Fibroblast of pulmonary artery (primary cell): ENCODE measurements around the gene EXOC6B.

Experiments used
- DNase-seq: peaks from one replicate; pipeline ENCODE4 v3.0.0-alpha.2; 2010; ENCODE audit warnings: low read depth
- H3K4me3 ChIP-seq: replicated peaks from 2 replicates; pipeline ENCODE4 v1.5.1; 2011; ENCODE audit warnings: low read depth, mild to moderate bottlenecking, control low read depth, low read length, moderate library complexity
- TF ChIP-seq, protein P1 (sequence below): IDR thresholded peaks from 2 replicates; pipeline ENCODE4 v1.5.1; 2011; ENCODE audit warnings: mild to moderate bottlenecking, control low read depth, low read length, inconsistent platforms; ENCODE audit errors: missing control alignments

Gene EXOC6B

GRCh38 chr2:72757177-72757775, 68.6 kb downstream of the EXOC6B start:
- H3K4me3 ChIP-seq: no peak overlapping the region
- TF ChIP-seq, protein P1, sequence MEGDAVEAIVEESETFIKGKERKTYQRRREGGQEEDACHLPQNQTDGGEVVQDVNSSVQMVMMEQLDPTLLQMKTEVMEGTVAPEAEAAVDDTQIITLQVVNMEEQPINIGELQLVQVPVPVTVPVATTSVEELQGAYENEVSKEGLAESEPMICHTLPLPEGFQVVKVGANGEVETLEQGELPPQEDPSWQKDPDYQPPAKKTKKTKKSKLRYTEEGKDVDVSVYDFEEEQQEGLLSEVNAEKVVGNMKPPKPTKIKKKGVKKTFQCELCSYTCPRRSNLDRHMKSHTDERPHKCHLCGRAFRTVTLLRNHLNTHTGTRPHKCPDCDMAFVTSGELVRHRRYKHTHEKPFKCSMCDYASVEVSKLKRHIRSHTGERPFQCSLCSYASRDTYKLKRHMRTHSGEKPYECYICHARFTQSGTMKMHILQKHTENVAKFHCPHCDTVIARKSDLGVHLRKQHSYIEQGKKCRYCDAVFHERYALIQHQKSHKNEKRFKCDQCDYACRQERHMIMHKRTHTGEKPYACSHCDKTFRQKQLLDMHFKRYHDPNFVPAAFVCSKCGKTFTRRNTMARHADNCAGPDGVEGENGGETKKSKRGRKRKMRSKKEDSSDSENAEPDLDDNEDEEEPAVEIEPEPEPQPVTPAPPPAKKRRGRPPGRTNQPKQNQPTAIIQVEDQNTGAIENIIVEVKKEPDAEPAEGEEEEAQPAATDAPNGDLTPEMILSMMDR: no peak
- peak; percentile 96 for DNase-seq

- TF ChIP-seq, protein P1: no peak
- peak; percentile 57 for DNase-seq
- H3K4me3 ChIP-seq: no peak overlapping the region
These were observed 70.0 kb downstream of the EXOC6B start for GRCh38 chr2:72755647-72756423.

DNA sequence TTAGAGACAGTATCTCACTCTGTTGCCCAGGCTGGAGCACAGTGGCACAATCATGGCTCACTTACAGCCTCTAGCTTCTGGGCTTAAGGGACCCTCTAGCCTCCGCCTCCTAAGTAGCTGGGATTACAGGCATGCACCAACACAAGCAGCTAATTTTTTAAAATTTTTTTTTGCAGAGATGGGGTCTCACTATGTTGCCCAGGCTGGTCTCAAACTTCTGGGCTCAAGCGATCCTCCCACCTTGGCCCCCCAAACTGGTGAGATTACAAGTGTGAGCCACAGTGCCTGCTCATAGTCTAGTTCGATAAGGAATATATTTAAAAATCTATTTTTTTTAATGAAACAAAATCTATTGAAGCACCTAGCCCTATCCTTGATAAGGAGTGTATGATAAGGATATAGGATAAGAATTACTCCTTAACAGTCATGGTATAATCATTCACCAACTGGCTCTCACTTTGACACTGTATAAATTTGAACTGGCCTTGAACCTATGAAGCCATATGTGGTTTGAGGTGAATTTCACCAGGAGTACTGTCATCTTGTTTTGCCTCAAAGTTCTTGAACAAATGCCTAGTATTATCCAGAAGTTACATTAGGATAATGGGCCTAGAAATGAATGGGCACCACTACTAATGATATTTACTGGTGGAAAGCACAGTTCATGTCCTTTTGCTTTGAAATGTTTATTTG, 71.1 kb downstream of the EXOC6B start:
- H3K4me3 ChIP-seq: no peak overlapping the region
- no peak for DNase-seq
- TF ChIP-seq, protein P1: no peak

GRCh38 chr2:72750977-72751639, 74.7 kb downstream of the EXOC6B start:
- no peak for DNase-seq
- no peak overlapping the region for H3K4me3 ChIP-seq
- TF ChIP-seq, protein P1: no peak

DNA sequence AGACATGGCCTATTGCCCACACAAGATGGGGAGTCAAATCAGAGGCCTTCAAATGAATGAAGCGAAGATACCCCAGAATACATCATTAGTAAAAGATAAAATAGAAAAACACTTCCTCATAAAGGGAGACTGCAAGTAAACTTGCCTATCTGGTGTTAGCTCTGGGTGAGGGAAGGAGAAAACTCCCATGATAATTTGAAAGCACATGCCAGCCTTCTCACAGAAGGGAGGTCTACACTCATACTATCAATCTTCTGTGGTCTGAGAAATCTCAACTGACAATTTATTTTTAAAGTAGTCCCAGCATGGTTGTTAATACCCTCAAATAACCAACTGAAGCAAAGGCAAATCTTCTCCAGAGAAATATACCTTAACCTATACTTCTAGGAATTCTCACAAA, 75.4 kb downstream of the EXOC6B start:
- no peak overlapping the region for H3K4me3 ChIP-seq
- TF ChIP-seq, protein P1: no peak
- no peak for DNase-seq

DNA sequence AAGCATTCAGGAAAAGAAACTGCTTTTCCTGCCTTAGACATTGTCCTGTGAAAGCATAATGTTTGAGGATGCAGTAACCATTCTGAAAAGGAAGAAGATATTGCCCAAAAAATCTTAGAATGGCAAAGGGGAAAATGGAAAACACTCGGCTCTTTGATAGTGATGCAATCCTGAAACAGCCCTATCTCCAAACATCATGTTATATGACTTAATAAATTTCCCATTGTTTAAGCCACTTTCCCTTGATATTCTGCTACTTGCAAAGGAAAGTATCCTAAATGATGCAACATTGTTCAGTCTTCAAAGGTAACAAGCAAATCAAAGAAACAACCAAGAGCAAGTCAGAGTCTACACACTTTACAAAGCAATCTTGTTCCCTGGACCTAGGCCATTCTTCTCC, 78.5 kb downstream of the EXOC6B start:
- peak; percentile 61 for DNase-seq
- no peak overlapping the region for H3K4me3 ChIP-seq
- TF ChIP-seq, protein P1: no peak
